ENCODE results near the gene GHRHR. TPM values are rescaled to one million over a fixed set of nuclear protein-coding genes. Genes with fewer than 3 reads are reported as not detected.
A peak's percentile ranks its signal among the peaks of the same experiment; 100 is the strongest.

GHRHR gene
- polyA plus RNA-seq, 3 donors = not detected

- H3K27ac ChIP-seq (ENCODE audit: low read depth in 1 of 2, low read length in 2 of 2) = no peak overlapping the region
- no peaks in the 10 kb centered on the region for H3K36me3 ChIP-seq (replicated peaks in 1 of 2; ENCODE audit: control insufficient read depth in 1 of 2, insufficient read depth in 2 of 2, low read length in 2 of 2)
- no peaks in the 10 kb centered on the region for H3K79me2 ChIP-seq (ENCODE audit: insufficient read depth, low read length)
- Mint-ChIP-seq H3K9me3 (peaks cover under 1 to 11% (median 4%) of the 10 kb centered on the region in 7 donors), H3K4me1 (no peaks in the 10 kb centered on the region), H3K27me3 (ENCODE audit: low read depth in 3 of 3) (peaks cover 2 to 4% (median 3%) of the 10 kb centered on the region in 3 donors), H3K36me3 (no peaks in the 10 kb centered on the region), H3K4me3 (no peak overlapping the region), H3K27ac (no peak overlapping the region)
- intact Hi-C loops (cut with micrococcal nuclease) = no loop called here
- no peaks in the 10 kb centered on the region for H3K4me1 ChIP-seq (ENCODE audit: control insufficient read depth in 1 of 2, insufficient read depth in 2 of 2, low read length in 2 of 2)
- no peak overlapping the region for H3K4me2 ChIP-seq (replicated peaks; ENCODE audit: extremely low read depth, low read length, poor library complexity, severe bottlenecking)
- no peak overlapping the region for H2AFZ ChIP-seq (ENCODE audit: insufficient read depth, low read depth, low read length, poor library complexity, severe bottlenecking)
- no peaks in the 10 kb centered on the region for H3K27me3 ChIP-seq (ENCODE audit: control insufficient read depth in 2 of 2, insufficient read depth in 2 of 2, low read length in 2 of 2)
- H3K4me3 ChIP-seq (replicated peaks in 1 of 3; ENCODE audit: low read depth in 2 of 3, low read length in 3 of 3) = no peak overlapping the region
- peaks cover 0 to 4% of the 10 kb centered on the region in 2 donors for H3K9me3 ChIP-seq (replicated peaks in 1 of 2; ENCODE audit: control insufficient read depth in 1 of 2, insufficient read depth in 1 of 2, low read length in 2 of 2)
- H4K20me1 ChIP-seq (ENCODE audit: insufficient read depth, low read length) = no peaks in the 10 kb centered on the region
- WGBS (ENCODE audit: insufficient coverage) = 86% methylated on average over 6 of the region's 9 CpGs
- TF ChIP-seq, protein P1, sequence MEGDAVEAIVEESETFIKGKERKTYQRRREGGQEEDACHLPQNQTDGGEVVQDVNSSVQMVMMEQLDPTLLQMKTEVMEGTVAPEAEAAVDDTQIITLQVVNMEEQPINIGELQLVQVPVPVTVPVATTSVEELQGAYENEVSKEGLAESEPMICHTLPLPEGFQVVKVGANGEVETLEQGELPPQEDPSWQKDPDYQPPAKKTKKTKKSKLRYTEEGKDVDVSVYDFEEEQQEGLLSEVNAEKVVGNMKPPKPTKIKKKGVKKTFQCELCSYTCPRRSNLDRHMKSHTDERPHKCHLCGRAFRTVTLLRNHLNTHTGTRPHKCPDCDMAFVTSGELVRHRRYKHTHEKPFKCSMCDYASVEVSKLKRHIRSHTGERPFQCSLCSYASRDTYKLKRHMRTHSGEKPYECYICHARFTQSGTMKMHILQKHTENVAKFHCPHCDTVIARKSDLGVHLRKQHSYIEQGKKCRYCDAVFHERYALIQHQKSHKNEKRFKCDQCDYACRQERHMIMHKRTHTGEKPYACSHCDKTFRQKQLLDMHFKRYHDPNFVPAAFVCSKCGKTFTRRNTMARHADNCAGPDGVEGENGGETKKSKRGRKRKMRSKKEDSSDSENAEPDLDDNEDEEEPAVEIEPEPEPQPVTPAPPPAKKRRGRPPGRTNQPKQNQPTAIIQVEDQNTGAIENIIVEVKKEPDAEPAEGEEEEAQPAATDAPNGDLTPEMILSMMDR (IDR thresholded peaks at IDR 0.05) = no peak
- DNase-seq = no peak
- H3K9ac ChIP-seq (ENCODE audit: insufficient read depth, low read length, poor library complexity, severe bottlenecking) = no peak overlapping the region
These were observed 31.7 kb upstream of the GHRHR start for GRCh38 chr7:30931929-30932540.

- H3K9me3 Mint-ChIP-seq = peaks cover 0 to 6% (median 2%) of the 10 kb centered on the region in 7 donors
- Histone ChIP-seq H3K27ac (ENCODE audit: low read depth in 1 of 2, low read length in 2 of 2) (no peak overlapping the region), H3K9me3 (replicated peaks in 1 of 2; ENCODE audit: control insufficient read depth in 1 of 2, insufficient read depth in 1 of 2, low read length in 2 of 2) (no peaks in the 10 kb centered on the region), H3K4me3 (replicated peaks in 1 of 3; ENCODE audit: low read depth in 2 of 3, low read length in 3 of 3) (no peak overlapping the region), H3K9ac (ENCODE audit: insufficient read depth, low read length, poor library complexity, severe bottlenecking) (no peak overlapping the region), H3K4me1 (ENCODE audit: control insufficient read depth in 1 of 2, insufficient read depth in 2 of 2, low read length in 2 of 2) (no peaks in the 10 kb centered on the region), H3K79me2 (ENCODE audit: insufficient read depth, low read length) (no peaks in the 10 kb centered on the region), H3K4me2 (replicated peaks; ENCODE audit: extremely low read depth, low read length, poor library complexity, severe bottlenecking) (no peak overlapping the region), H3K36me3 (replicated peaks in 1 of 2; ENCODE audit: control insufficient read depth in 1 of 2, insufficient read depth in 2 of 2, low read length in 2 of 2) (no peaks in the 10 kb centered on the region), H4K20me1 (ENCODE audit: insufficient read depth, low read length) (no peaks in the 10 kb centered on the region), H3K27me3 (ENCODE audit: control insufficient read depth in 2 of 2, insufficient read depth in 2 of 2, low read length in 2 of 2) (no peaks in the 10 kb centered on the region), H2AFZ (ENCODE audit: insufficient read depth, low read depth, low read length, poor library complexity, severe bottlenecking) (no peak overlapping the region)
- intact Hi-C loops (cut with micrococcal nuclease) = no loop called here
- TF ChIP-seq, protein P1 (IDR thresholded peaks at IDR 0.05) = no peak
- no peaks in the 10 kb centered on the region for H3K4me1 Mint-ChIP-seq
- WGBS (ENCODE audit: insufficient coverage) = 97% methylated on average over 5 of the region's 6 CpGs
- H3K36me3 Mint-ChIP-seq = no peaks in the 10 kb centered on the region
- H3K27ac Mint-ChIP-seq = no peak overlapping the region
- H3K27me3 Mint-ChIP-seq (ENCODE audit: low read depth in 3 of 3) = peaks cover 2 to 8% (median 6%) of the 10 kb centered on the region in 3 donors
- peak in 1 of 3 donors; percentile 0 for DNase-seq
- H3K4me3 Mint-ChIP-seq = no peak overlapping the region
These were observed 31.2 kb upstream of the GHRHR start for GRCh38 chr7:30932562-30932961.

Measured in CD14-positive monocyte (primary cell).